A549 (cell line): ENCODE measurements around the gene FAM53B. TPM values are rescaled to one million over a fixed set of nuclear protein-coding genes. Genes with fewer than 3 reads are reported as not detected.

Source experiments
- ATAC-seq, 2 experiments: fragments of 200-7000 bp in 1 of 2; fragments of >200 bp in 1 of 2; cut with Nextera tagmentation in 1 of 2; cut with Tn5 transposase in 1 of 2; 3 replicates each; pipeline versions ENCODE4 v1.8.0 to v1.9.1; 2018 to 2020; ENCODE audit warnings: mild to moderate bottlenecking in 1 of 2, moderate library complexity in 1 of 2
- CTCF ChIA-PET: fragments of 300-600 bp; sonication (Branson Sonifier 250); formaldehyde crosslinking; extraction: SDS; loops from one replicate; lab custom pipeline; 2021; ENCODE audit warnings: antibody characterized with exemption, inconsistent platforms; lab: Yijun Ruan, JAX
- POLR2A ChIA-PET: fragments of 350-600 bp; formaldehyde crosslinking; extraction: SDS; loops from one replicate; lab custom pipeline; 2021; ENCODE audit warnings: antibody characterized with exemption, inconsistent platforms; lab: Yijun Ruan, JAX
- DNase-seq, 2 experiments: peaks; one replicate each; pipeline versions ENCODE4 v3.0.0 to v3.0.0-alpha.2; 2011 to 2016; ENCODE audit warnings: low read depth in 1 of 2, low spot score in 1 of 2
- FAIRE-seq: peaks from 2 replicates; lab custom pipeline; 2011; peaks lifted over from hg19 to GRCh38; lab: Jason Lieb, UNC
- H3K27ac ChIP-seq, 2 experiments: fragments of >200 bp; sonication (Bioruptor Twin); formaldehyde crosslinking; 3 replicates each; pipeline ENCODE4 v1.5.1; 2016 to 2017
- H3K4me1 ChIP-seq: fragments of >200 bp; sonication (Bioruptor Twin); formaldehyde crosslinking; 3 replicates; pipeline ENCODE4 v1.6.1; 2016
- H3K4me2 ChIP-seq: fragments of >200 bp; sonication (Bioruptor Twin); formaldehyde crosslinking; 3 replicates; pipeline ENCODE4 v1.6.1; 2016
- H3K4me3 ChIP-seq: fragments of >200 bp; sonication (Bioruptor Twin); formaldehyde crosslinking; 3 replicates; pipeline ENCODE4 v1.5.1; 2016
- H3K9me3 ChIP-seq: fragments of >200 bp; sonication (Bioruptor Twin); formaldehyde crosslinking; 3 replicates; pipeline ENCODE4 v1.6.1; 2016
- BCL3 ChIP-seq: fragments of >200 bp; sonication (Bioruptor Twin); formaldehyde crosslinking; IDR thresholded peaks from 3 replicates; pipeline ENCODE4 v1.6.1; 2016
- BHLHE40 ChIP-seq: IDR thresholded peaks from 2 replicates; pipeline ENCODE4 v1.6.1; 2012; ENCODE audit warnings: low read depth, low read length, inconsistent platforms
- CEBPB ChIP-seq, 2 experiments: fragments of >200 bp in 1 of 2; sonication (Bioruptor Twin) in 1 of 2; formaldehyde crosslinking in 1 of 2; IDR thresholded peaks; 2 replicates each; pipeline ENCODE4 v1.6.1; 2012 to 2016
- CHD4 ChIP-seq: fragments of 200-600 bp; sonication (generic); IDR thresholded peaks from 2 replicates; pipeline ENCODE4 v1.6.1; 2016; ENCODE audit warnings: antibody characterized with exemption, mild to moderate bottlenecking, borderline replicate concordance
- EHF ChIP-seq: fragments of 250-450 bp; sonication (Bioruptor Pico); IDR thresholded peaks from 2 replicates; pipeline ENCODE4 v1.5.0; 2020; ENCODE audit warnings: mild to moderate bottlenecking
- EP300 ChIP-seq, 2 experiments: fragments of >200 bp; sonication (Bioruptor Twin); formaldehyde crosslinking; IDR thresholded peaks; 2 replicates in 1 of 2; 3 replicates in 1 of 2; pipeline ENCODE4 v1.6.1; 2016 to 2017
- ESRRA ChIP-seq: fragments of 150-350 bp; IDR thresholded peaks from 2 replicates; pipeline ENCODE4 v1.6.1; 2014; ENCODE audit warnings: mild to moderate bottlenecking, low read length, borderline replicate concordance
- FOXS1 ChIP-seq: fragments of 250-450 bp; sonication (Bioruptor Pico); IDR thresholded peaks from 2 replicates; pipeline ENCODE4 v1.5.0; 2020; ENCODE audit warnings: mild to moderate bottlenecking, moderate library complexity
- HEYL ChIP-seq: fragments of 250-450 bp; sonication (Bioruptor Pico); IDR thresholded peaks from 2 replicates; pipeline ENCODE4 v1.8.0; 2021; ENCODE audit warnings: mild to moderate bottlenecking, moderate library complexity
- HOXA7 ChIP-seq: fragments of 250-450 bp; sonication (Bioruptor Pico); IDR thresholded peaks from 2 replicates; pipeline ENCODE4 v1.5.0; 2020; ENCODE audit warnings: mild to moderate bottlenecking, moderate library complexity
- HOXB5 ChIP-seq: fragments of 250-450 bp; sonication (Bioruptor Pico); IDR thresholded peaks from 2 replicates; pipeline ENCODE4 v1.5.0; 2020; ENCODE audit warnings: mild to moderate bottlenecking, moderate library complexity
- KDM1A ChIP-seq: fragments of 200-600 bp; sonication (generic); IDR thresholded peaks from 2 replicates; pipeline ENCODE4 v1.6.1; 2016; ENCODE audit warnings: low read depth, mild to moderate bottlenecking
- KDM5A ChIP-seq: fragments of 200-600 bp; sonication (generic); IDR thresholded peaks from 2 replicates; pipeline ENCODE4 v1.6.1; 2016; ENCODE audit warnings: antibody characterized with exemption, mild to moderate bottlenecking
- MAFK ChIP-seq: fragments of 450-650 bp; IDR thresholded peaks from 2 replicates; pipeline ENCODE4 v1.6.1; 2014; ENCODE audit not compliant: partially characterized antibody
- MYC ChIP-seq: IDR thresholded peaks from 2 replicates; pipeline ENCODE4 v1.6.1; 2012; ENCODE audit warnings: mild to moderate bottlenecking, inconsistent platforms, low read length, improper control_type of control experiment, borderline replicate concordance
- NFE2L2 ChIP-seq: fragments of 150-350 bp; conservative IDR thresholded peaks from 2 replicates; pipeline ENCODE4 v1.6.1; 2014; ENCODE audit warnings: low read length
- NR3C1 ChIP-seq: fragments of >200 bp; sonication (Bioruptor Twin); formaldehyde crosslinking; IDR thresholded peaks from 3 replicates; pipeline ENCODE4 v1.6.1; 2017
- PBX3 ChIP-seq: IDR thresholded peaks from 2 replicates; pipeline ENCODE4 v1.6.1; 2012
- POLR2A ChIP-seq: IDR thresholded peaks from 2 replicates; pipeline ENCODE4 v1.6.1; 2012; ENCODE audit warnings: mild to moderate bottlenecking, low read length
- RARB ChIP-seq: fragments of 250-450 bp; sonication (Bioruptor Pico); IDR thresholded peaks from 2 replicates; pipeline ENCODE4 v1.8.0; 2021; ENCODE audit warnings: mild to moderate bottlenecking, moderate library complexity
- RCOR1 ChIP-seq: fragments of 150-350 bp; IDR thresholded peaks from 2 replicates; pipeline ENCODE4 v1.6.1; 2014; ENCODE audit warnings: antibody characterized with exemption, low read length, low read depth
- RNF2 ChIP-seq: fragments of 200-600 bp; sonication (generic); IDR thresholded peaks from 2 replicates; pipeline ENCODE4 v1.6.1; 2016; ENCODE audit warnings: low read depth, mild to moderate bottlenecking, antibody characterized with exemption, moderate library complexity, borderline replicate concordance
- SMC3 ChIP-seq: fragments of >200 bp; sonication (Bioruptor Twin); formaldehyde crosslinking; IDR thresholded peaks from 3 replicates; pipeline ENCODE4 v1.6.1; 2018; ENCODE audit warnings: inconsistent platforms
- TFCP2L1 ChIP-seq: fragments of 250-450 bp; sonication (Bioruptor Pico); IDR thresholded peaks from 2 replicates; pipeline ENCODE4 v1.5.0; 2021; ENCODE audit warnings: mild to moderate bottlenecking
- TP53 ChIP-seq: fragments of 250-450 bp; sonication (Bioruptor Pico); IDR thresholded peaks from 2 replicates; pipeline ENCODE4 v1.5.0; 2021; ENCODE audit warnings: mild to moderate bottlenecking, moderate library complexity
- USF2 ChIP-seq: fragments of 450-650 bp; IDR thresholded peaks from 2 replicates; pipeline ENCODE4 v1.6.1; 2014; ENCODE audit warnings: antibody characterized with exemption
- ZC3H11A ChIP-seq: fragments of 450-650 bp; IDR thresholded peaks from 2 replicates; pipeline ENCODE4 v1.6.1; 2014; ENCODE audit warnings: antibody characterized with exemption, mild to moderate bottlenecking
- WGBS: methylation state at CpG from one replicate; pipeline ENCODE4 v1.1.6; 2017; ENCODE audit errors: missing lambda C conversion rate; 5-methylcytosine and 5-hydroxymethylcytosine counted together
- polyA plus RNA-seq, 4 experiments: library from polyadenylated mRNA; depleted of rRNA in 3 of 4; stranded (reverse); fragments of >200 nt; fragmentation: RNase III in 1 of 4; extraction: RNeasy Plus Mini Kit Qiagen cat#74134 plus additional on column Dnase treatment in 1 of 4; gene quantifications; 2 replicates in 3 of 4; 3 replicates in 1 of 4; pipeline ENCODE4 v1.2.3, GENCODE V29; 2011 to 2017

FAM53B gene
- polyA plus RNA-seq, 2 of the 4 experiments (the other 2 are of a cell fraction), result 5.1 to 8.5 TPM

- DNase-seq (peak; percentile 25 to 38), FAIRE-seq (no peak), ATAC-seq (peak in 1 of 2 experiments; percentile 56; a peak in 3 of 6 replicates)
- WGBS, result 94% methylated on average over 19 of the region's 19 CpGs
- POLR2A ChIA-PET, result no interaction called here
- Histone ChIP-seq H3K27ac (peak overlapping the region in 1 of 2 experiments; percentile 69; a peak in 1 of 6 replicates), H3K9me3 (no peaks in the 10 kb centered on the region), H3K4me3 (no peak overlapping the region), H3K4me1 (peaks cover 15% of the 10 kb centered on the region), H3K4me2 (no peak overlapping the region)
- CTCF ChIA-PET, result interaction anchor here (0.5 to 1.4 kb wide), 5 partner anchors 8 to 141 kb away, joined by 3 to 4 read pairs (median 3); no protein-coding TSS in a partner anchor
- TF ChIP-seq CEBPB (IDR thresholded peaks at IDR 0.05) (no peak), TFCP2L1 (no peak), PBX3 (no peak), SMC3 (no peak), USF2 (no peak), FOXS1 (no peak), MYC (no peak), CHD4 (no peak), NFE2L2 (no peak), HOXA7 (CRISPR knock-in tag) (no peak), BHLHE40 (no peak)
Measured at GRCh38 chr10:124646483-124647352, 97.5 kb downstream of the FAM53B start.

- H3K4me1 ChIP-seq, result peaks cover 15% of the 10 kb centered on the region
- H3K27ac ChIP-seq, result 0 out of 6 replicates have a peak overlapping the region, but pooled peaks of 1 of the 2 experiments have one; percentile 21
- no peak overlapping the region for H3K4me2 ChIP-seq
- TF ChIP-seq HEYL (CRISPR knock-in tag), result no peak
- TF ChIP-seq FOXS1, result no peak
- TF ChIP-seq KDM5A, result no peak
- no peak for TF ChIP-seq KDM1A
- no peak for TF ChIP-seq RCOR1
- TF ChIP-seq HOXB5 (CRISPR knock-in tag), result no peak
- no peak for TF ChIP-seq ZC3H11A
- TF ChIP-seq EP300 (IDR thresholded peaks at IDR 0.05), result no peak
- no peak for TF ChIP-seq BCL3
- TF ChIP-seq RARB, result no peak
- TF ChIP-seq POLR2A, result no peak
- TF ChIP-seq ESRRA, result no peak
- no peak for TF ChIP-seq MAFK
- TF ChIP-seq RNF2, result no peak
- TF ChIP-seq TP53 (CRISPR knock-in tag), result no peak
- no peak for TF ChIP-seq EHF (CRISPR knock-in tag)
- no peak for TF ChIP-seq NR3C1
- H3K4me3 ChIP-seq, result no peak overlapping the region
- H3K9me3 ChIP-seq, result no peaks in the 10 kb centered on the region
- POLR2A ChIA-PET, result no interaction called here
- WGBS, result 94% methylated on average over 10 of the region's 13 CpGs
- FAIRE-seq (no peak), ATAC-seq (no peak), DNase-seq (no peak)
- CTCF ChIA-PET, result interaction anchor here (0.9 to 1.2 kb wide), 2 partner anchors 105 to 115 kb away, joined by 3 to 4 read pairs; no protein-coding TSS in a partner anchor
Measured at GRCh38 chr10:124645467-124646095, 98.6 kb downstream of the FAM53B start.
